Neural cell (in vitro differentiated cells): ENCODE measurements around the gene RIIAD1.

Source experiments
- CTCF ChIP-seq: fragments of 450-650 bp; IDR thresholded peaks from 2 replicates; pipeline ENCODE4 v1.5.1; 2014; ENCODE audit warnings: antibody characterized with exemption, mild to moderate bottlenecking, moderate library complexity; ENCODE audit not compliant: poor library complexity, severe bottlenecking
- EP300 ChIP-seq: fragments of 450-650 bp; conservative IDR thresholded peaks from 2 replicates; pipeline ENCODE4 v1.6.1; 2014; ENCODE audit warnings: antibody characterized with exemption, mild to moderate bottlenecking, moderate library complexity; ENCODE audit not compliant: poor library complexity, severe bottlenecking
- EZH2 ChIP-seq: fragments of 200-600, 300-800 bp; shearing (Covaris generic), sonication (generic); IDR thresholded peaks from 2 replicates; pipeline ENCODE4 v1.6.1; 2014; ENCODE audit warnings: antibody characterized with exemption, low read length, borderline replicate concordance, mild to moderate bottlenecking; ENCODE audit not compliant: insufficient read depth, poor library complexity, severe bottlenecking
- MXI1 ChIP-seq: fragments of 450-650 bp; conservative IDR thresholded peaks from 2 replicates; pipeline ENCODE4 v1.6.1; 2014; ENCODE audit warnings: antibody characterized with exemption, mild to moderate bottlenecking; ENCODE audit not compliant: poor library complexity, severe bottlenecking
- POLR2AphosphoS5 ChIP-seq: IDR thresholded peaks from 2 replicates; pipeline ENCODE4 v1.6.1; 2012
- RAD21 ChIP-seq: fragments of 450-650 bp; conservative IDR thresholded peaks from 2 replicates; pipeline ENCODE4 v1.6.1; 2014; ENCODE audit warnings: antibody characterized with exemption, mild to moderate bottlenecking, moderate library complexity
- REST ChIP-seq: IDR thresholded peaks from 2 replicates; pipeline ENCODE4 v1.6.1; 2012; ENCODE audit warnings: borderline replicate concordance
- SMC3 ChIP-seq: fragments of 450-650 bp; conservative IDR thresholded peaks from 2 replicates; pipeline ENCODE4 v1.6.1; 2014; ENCODE audit warnings: antibody characterized with exemption, mild to moderate bottlenecking, moderate library complexity; ENCODE audit not compliant: poor library complexity
- TAF1 ChIP-seq: IDR thresholded peaks from 2 replicates; pipeline ENCODE4 v1.6.1; 2012; ENCODE audit warnings: low read depth

- TF ChIP-seq CTCF (no peak), REST (no peak), EP300 (no peak), EZH2 (no peak), MXI1 (no peak), POLR2AphosphoS5 (no peak), RAD21 (no peak), TAF1 (no peak), SMC3 (no peak)
These were observed 11.8 kb downstream of the RIIAD1 start for GRCh38 chr1:151733126-151733525.
